ENCODE measurements around the gene EMID1.

EMID1 gene

GRCh38 chr22:29195118-29195963 lies 10.4 kb upstream of the EMID1 start:
- DNase-seq (ENCODE audit: low read depth in 2 of 2) = no peak

- no peak for DNase-seq (ENCODE audit: low read depth in 2 of 2)
Observed at GRCh38 chr22:29195964-29196666, 9.6 kb upstream of the EMID1 start.

- DNase-seq (ENCODE audit: low read depth in 2 of 2) = no peak
Observed at GRCh38 chr22:29197096-29197495, 8.6 kb upstream of the EMID1 start.

GRCh38 chr22:29198240-29198639 lies 7.5 kb upstream of the EMID1 start:
- no peak for DNase-seq (ENCODE audit: low read depth in 2 of 2)

GRCh38 chr22:29199702-29200400 lies 5.8 kb upstream of the EMID1 start:
- no peak for DNase-seq (ENCODE audit: low read depth in 2 of 2)

- no peak for DNase-seq (ENCODE audit: low read depth in 2 of 2)
Observed at GRCh38 chr22:29200901-29201300, 4.8 kb upstream of the EMID1 start.

- no peak for DNase-seq (ENCODE audit: low read depth in 2 of 2)
Observed at GRCh38 chr22:29201782-29202181, 3.9 kb upstream of the EMID1 start.

- DNase-seq (ENCODE audit: low read depth in 2 of 2) = peak; percentile 20 to 37
Observed at GRCh38 chr22:29202212-29203192, 3.2 kb upstream of the EMID1 start.

- DNase-seq (ENCODE audit: low read depth in 2 of 2) = no peak
Observed at GRCh38 chr22:29203488-29204454, 1.9 kb upstream of the EMID1 start.

GRCh38 chr22:29204455-29205183 lies 1.1 kb upstream of the EMID1 start:
- DNase-seq (ENCODE audit: low read depth in 2 of 2) = no peak

- no peak for DNase-seq (ENCODE audit: low read depth in 2 of 2)
Observed at GRCh38 chr22:29205252-29205593, 473 bp upstream of the EMID1 start.

GRCh38 chr22:29206372-29207242 lies 911 bp downstream of the EMID1 start:
- no peak for DNase-seq (ENCODE audit: low read depth in 2 of 2)

GRCh38 chr22:29207243-29207550 lies 1.5 kb downstream of the EMID1 start:
- DNase-seq (ENCODE audit: low read depth in 2 of 2) = no peak

- DNase-seq (ENCODE audit: low read depth in 2 of 2) = no peak
Observed at GRCh38 chr22:29207562-29208501, 2.1 kb downstream of the EMID1 start.

GRCh38 chr22:29208502-29208862 lies 2.8 kb downstream of the EMID1 start:
- no peak for DNase-seq (ENCODE audit: low read depth in 2 of 2)

GRCh38 chr22:29208879-29209623 lies 3.4 kb downstream of the EMID1 start:
- no peak for DNase-seq (ENCODE audit: low read depth in 2 of 2)

GRCh38 chr22:29209624-29209929 lies 3.9 kb downstream of the EMID1 start:
- DNase-seq (ENCODE audit: low read depth in 2 of 2) = no peak
